HG03045 (cell line): ENCODE results near the gene SORCS3.
"Not testable (repeated sequence)": the region's sequence is repeated elsewhere in the genome, so short reads cannot be mapped to it uniquely, and the experiment has no call there.

Source experiments
- ATAC-seq: cut with Tn5 transposase; IDR thresholded peaks from one replicate; pipeline ENCODE4 v1.9.1; 2021; ENCODE audit warnings: mild to moderate bottlenecking, moderate library complexity; ENCODE audit not compliant: unreplicated experiment

Gene SORCS3

GRCh38 chr10:104689547-104689946 lies 48.5 kb downstream of the SORCS3 start:
- ATAC-seq: no peak

- no peak for ATAC-seq
Observed at GRCh38 chr10:104690101-104690500, 49.0 kb downstream of the SORCS3 start.

GRCh38 chr10:104690959-104691358 lies 49.9 kb downstream of the SORCS3 start:
- ATAC-seq: no peak

- no peak for ATAC-seq
Observed at GRCh38 chr10:104694074-104694473, 53.0 kb downstream of the SORCS3 start.

- not testable (repeated sequence) for ATAC-seq
Observed at GRCh38 chr10:104703262-104703661, 62.2 kb downstream of the SORCS3 start.

GRCh38 chr10:104706886-104707285 lies 65.8 kb downstream of the SORCS3 start:
- ATAC-seq: no peak

GRCh38 chr10:104707602-104708459 lies 66.7 kb downstream of the SORCS3 start:
- ATAC-seq: no peak

- no peak for ATAC-seq
Observed at GRCh38 chr10:104711302-104711721, 70.2 kb downstream of the SORCS3 start.

GRCh38 chr10:104730593-104730992 lies 89.5 kb downstream of the SORCS3 start:
- ATAC-seq: not testable (repeated sequence)

GRCh38 chr10:104731192-104731591 lies 90.1 kb downstream of the SORCS3 start:
- ATAC-seq: no peak

- no peak for ATAC-seq
Observed at GRCh38 chr10:104732222-104732621, 91.1 kb downstream of the SORCS3 start.

- ATAC-seq: no peak
Observed at GRCh38 chr10:104734433-104734832, 93.3 kb downstream of the SORCS3 start.

GRCh38 chr10:104735036-104735756 lies 94.1 kb downstream of the SORCS3 start:
- ATAC-seq: no peak

GRCh38 chr10:104735757-104736391 lies 94.8 kb downstream of the SORCS3 start:
- no peak for ATAC-seq

- ATAC-seq: no peak
Observed at GRCh38 chr10:104741127-104741526, 100.0 kb downstream of the SORCS3 start.

- ATAC-seq: no peak
Observed at GRCh38 chr10:104744052-104744451, 103.0 kb downstream of the SORCS3 start.

- ATAC-seq: no peak
Observed at GRCh38 chr10:104750291-104750690, 109.2 kb downstream of the SORCS3 start.

- ATAC-seq: no peak
Observed at GRCh38 chr10:104762793-104763192, 121.7 kb downstream of the SORCS3 start.

GRCh38 chr10:104766341-104766740 lies 125.3 kb downstream of the SORCS3 start:
- no peak for ATAC-seq

GRCh38 chr10:104767282-104767681 lies 126.2 kb downstream of the SORCS3 start:
- ATAC-seq: no peak

- ATAC-seq: no peak
Observed at GRCh38 chr10:104767745-104768144, 126.7 kb downstream of the SORCS3 start.

- ATAC-seq: no peak
Observed at GRCh38 chr10:104773105-104773504, 132.0 kb downstream of the SORCS3 start.
